ENCODE results near the gene SFXN5.
A peak's percentile ranks its signal among the peaks of the same experiment; 100 is the strongest.
"Not testable (repeated sequence)": the region's sequence is repeated elsewhere in the genome, so short reads cannot be mapped to it uniquely, and the experiment has no call there.

The SFXN5 gene

DNA sequence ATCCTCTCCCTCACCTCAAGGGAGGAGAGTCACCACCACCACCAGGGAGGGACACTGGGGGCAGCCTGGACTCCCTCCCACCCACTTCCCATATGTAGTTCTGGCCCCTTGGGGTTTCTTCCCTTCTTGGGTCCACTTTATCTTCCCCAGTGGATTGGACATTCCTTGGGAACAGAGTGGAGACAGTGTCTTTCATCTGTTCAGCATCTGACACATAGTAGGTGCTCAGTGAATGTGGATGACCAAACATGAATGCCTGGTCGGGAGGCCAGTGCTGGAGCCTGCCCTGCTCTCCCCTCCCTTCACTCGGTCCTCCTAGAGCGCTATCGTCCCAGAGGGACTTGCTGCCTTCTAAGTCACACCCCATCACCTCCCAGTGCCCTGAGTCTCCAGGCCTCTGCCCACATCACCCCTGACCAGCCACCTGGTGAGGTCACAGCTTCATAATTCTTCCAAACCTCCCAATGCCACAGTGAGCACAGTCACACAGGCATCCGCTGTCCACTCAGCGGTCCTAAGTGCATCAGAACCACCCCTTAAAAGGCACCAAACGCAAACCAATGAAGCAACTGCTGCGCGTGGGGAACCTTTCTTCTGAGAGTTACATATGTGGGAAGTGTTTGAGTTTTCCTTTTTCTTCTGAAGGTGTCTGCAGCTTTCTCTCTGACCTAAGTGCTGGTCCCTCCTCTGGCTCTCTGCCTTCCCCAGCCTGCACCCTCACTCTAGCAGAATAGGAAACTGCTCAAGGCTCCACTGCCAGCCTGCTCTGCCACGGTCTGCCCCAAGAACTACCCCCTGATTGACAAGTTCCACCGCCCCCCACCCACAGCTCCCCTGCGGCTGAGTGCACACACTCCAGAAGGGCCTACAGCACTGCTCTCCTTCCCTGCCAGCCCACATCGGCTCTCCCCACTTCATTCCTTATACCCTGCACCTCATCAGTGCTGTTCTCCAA lies 7.2 kb upstream of the SFXN5 start:
- no peak for DNase-seq

DNA sequence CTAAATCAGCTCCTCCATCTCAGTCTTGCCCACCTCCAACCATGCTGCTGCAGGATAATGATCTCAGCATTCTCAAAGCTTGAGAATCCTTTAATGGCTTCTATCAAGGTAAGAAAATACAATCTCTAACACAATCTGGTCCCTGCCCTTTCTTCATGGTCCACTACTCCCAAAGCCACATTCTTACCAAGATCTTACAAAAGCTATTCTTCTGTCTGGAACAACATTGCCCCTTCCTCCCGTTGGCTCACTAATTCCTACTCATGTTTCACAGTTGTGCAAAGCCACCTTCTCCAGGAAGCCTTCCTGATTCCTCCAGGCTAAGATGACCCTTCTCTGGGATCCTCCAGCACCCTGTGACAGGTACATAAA lies 5.9 kb upstream of the SFXN5 start:
- no peak for DNase-seq

DNA sequence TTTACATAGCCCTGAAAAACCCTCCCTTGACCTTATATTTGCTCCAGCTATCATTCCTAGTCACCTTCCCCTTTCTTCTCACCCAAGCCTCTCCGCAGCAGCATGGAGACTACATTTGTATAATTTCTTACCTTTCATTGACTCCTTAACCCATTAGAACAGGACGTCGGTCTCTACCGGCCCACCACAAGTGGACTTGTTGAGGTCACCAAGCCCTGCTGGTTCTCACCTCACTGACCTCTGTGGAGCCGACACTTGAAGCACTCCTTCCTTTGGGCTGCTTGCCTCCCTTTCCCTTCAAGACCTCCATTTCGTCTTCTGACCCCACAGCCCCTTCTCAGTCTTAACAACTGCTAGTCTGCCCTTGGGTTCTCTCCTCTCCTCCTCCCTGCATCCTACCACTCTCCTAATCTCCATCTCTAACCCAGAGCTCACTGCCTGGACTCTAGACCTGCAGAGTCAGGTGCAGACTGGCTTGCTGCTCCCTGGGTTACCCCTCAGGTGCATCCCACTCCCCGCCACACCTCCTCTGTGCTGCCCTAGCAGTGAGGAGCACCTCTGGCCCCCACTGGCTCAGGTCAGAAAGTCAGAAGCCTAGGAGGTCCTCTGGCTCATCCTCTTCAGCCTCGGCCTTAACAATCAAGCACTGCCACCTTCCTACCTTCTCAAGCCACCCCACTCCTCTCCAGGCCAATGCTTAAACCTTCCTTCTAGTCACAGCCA lies 5.3 kb upstream of the SFXN5 start:
- DNase-seq = no peak

DNA sequence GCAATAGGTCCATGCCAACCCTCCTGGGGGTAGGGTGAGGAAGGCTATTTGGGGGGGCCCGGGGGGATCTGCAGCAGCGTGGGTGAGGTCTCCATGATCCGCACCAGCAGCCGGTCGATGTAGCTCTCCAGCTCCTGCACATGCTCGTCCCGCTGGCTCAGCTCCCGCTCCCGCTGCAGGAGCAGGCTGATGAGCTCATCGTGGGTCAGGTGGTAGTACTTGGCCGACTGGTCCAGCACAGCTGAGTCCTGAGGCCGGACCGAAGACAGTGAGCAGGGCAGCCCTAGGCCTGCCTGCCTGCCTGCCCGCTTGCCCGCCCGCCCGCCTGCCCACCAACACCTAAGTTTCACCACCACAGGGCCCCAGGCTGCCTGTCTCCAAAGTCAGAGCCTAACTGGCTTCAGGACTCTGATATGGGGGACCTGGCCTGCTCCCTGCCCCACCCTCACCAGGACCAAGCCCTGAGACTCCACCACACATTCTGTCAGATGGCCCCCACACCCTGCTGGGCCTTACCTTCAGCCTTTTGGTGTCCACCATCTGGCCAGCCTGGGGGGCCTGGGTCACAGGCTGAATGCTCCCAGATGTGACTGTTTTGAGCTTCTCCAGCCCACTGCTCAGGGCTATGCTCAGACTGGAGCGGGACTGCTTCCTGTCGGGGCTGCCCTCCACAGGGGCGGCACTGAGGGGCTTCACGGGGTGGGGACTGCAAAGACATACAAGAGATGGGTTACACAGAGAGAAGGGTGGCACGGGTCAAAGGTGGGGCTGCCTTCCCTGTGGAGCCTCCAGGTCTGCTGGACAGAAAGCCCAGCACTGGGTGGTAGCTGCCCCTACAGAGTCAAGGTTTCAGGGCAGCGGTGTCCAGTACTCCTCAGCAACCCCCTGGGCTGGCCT lies 4.2 kb upstream of the SFXN5 start:
- DNase-seq = peak; percentile 13

DNA sequence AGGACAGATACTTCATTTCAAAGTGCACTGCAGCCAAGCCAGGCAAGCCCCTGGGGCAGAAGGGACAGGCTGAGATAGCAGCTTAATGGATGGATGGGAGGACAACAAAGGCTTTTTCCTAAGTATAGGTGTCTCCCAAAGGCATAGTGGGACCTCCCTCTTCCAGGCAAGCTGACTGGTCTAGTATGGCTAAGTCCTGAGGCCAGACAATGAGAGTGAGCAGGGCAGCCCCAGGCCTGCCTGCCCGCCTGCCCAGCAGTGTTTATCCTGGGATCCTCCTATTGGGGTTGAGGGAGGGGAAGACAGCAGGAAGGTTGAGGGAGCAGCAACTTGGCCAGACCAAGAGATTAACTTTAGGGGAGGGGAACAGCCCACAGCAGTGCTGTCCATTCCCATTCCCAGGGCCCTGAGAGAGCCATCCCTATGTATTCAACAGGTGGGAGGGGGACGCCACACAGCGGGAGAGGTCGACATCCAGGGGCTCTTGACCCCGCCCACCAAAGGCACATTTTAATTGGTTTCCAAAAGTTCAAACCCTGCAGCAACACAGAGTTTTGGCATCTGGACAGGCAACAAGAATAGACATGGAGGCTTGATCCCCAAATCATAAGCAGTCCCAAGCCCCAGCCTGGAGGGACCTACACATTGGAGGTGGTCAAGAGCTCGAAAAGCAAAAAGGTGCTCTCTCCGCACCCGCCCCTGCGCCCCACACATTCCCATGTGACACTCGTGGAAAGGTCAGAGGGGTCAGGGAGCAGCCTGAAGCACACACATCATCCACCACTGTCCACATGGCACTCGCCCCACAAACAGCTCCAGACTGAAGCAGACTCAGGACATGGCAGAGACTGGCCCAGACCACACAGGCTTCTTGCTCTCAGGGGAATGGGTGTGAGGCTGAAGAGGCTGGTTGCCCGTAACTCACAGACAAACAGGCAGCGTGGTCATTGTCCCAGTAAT lies 2.9 kb upstream of the SFXN5 start:
- DNase-seq = no peak

DNA sequence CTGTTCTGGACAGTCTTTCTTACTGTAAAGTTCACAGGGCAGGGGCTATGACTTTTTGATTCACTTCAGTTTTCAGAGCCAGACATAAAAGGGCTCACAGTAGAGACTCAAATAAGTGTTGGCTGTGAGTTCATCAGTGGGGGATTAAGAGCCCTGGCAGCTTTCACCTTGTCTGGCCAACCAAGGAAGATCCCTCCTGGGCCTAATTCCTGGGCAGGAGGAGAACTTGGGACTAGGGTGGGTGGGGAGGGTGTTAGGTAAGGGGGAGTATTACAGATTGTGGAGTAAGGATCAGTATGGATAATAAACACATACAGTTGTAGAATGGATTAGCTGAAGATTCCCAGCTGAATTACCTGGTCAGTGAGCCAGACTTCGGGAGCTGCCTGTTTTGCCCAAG lies 904 bp upstream of the SFXN5 start:
- no peak for DNase-seq

DNA sequence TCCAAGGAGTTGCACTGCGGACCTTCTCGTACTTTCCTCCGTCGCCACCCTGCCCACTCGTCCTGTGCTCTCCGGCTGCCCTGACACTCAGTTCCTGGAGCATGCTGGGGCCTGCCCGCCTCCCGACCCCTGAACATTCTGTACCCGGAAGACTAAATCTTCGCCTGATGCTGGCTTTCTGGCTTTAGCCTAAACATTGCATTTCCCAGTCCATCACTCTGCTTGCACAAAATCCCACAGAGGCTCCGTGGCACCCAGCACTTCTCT lies 550 bp upstream of the SFXN5 start:
- DNase-seq = peak; percentile 46

DNA sequence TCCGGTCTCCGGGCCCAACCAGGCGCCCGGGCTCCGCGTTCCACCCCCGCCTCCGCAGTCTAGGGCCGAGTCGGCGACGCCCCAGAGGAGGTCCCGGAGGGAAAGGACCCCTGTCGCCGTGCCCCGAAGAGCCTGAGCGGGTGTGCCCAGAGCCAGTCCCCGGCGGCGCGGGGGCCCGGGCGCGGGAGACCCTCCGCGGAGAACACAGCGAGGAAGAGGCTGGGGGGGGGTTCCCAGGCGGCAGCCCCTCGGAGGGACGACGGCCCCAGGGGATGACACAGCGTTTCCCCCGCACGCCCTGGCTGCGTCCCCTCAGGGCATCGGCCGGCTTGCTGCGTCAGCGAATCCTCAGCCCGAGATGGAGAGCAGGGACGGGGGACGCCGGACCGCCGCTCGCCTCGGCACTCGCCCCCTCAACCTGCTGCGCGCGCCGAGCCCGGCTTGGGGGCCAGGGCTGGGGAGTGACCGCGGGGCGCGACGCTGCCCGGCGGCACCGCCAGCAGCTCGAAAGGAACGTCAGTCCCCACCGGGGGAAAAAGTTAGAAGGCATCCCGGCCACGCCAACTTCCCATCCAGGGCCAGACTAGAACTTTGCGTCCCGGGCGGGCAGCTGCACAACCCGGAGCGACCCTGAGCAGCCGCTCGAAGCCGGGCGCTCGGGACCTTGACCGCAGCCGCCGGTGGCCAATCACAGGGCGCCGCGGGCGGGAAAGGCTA lies 711 bp downstream of the SFXN5 start:
- DNase-seq = peak; percentile 67

DNA sequence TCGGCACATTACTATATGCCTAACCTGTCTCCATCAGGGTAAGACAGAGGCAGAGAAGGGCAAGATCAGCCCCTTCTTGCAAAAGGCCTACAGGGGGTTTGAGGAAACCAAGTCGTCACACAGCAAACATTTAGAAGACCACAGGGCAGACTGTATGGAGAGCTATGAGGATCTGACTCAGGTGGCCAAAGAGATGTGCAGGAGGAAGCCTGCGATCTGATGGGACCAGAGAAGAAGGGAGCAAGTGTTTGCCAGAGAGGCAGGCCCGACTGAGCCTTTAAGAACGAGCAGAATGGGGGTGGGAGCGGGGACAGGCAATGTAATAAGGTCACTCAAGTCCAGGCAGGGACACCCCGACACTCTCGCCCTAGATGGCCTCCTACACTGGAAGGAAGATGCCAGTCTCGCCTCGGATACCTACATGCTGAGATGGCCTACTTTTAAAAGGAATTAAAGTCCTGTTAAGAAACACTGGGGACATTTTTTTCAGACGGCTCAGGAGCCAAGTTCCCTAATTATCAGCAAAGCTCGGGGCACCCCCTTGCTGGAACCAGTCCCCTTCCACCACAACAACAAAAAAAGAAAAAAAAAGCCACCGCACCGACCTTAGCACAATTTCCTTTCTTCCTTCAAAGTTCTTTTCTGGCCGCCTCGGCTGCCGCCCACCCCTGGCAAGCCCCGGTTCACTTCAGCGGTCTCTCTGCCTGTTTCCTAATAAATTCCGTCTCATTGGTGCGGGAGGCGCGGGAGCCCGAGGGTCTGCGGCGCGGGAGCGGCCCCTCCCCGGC lies 1.5 kb downstream of the SFXN5 start:
- DNase-seq = peak; percentile 45

DNA sequence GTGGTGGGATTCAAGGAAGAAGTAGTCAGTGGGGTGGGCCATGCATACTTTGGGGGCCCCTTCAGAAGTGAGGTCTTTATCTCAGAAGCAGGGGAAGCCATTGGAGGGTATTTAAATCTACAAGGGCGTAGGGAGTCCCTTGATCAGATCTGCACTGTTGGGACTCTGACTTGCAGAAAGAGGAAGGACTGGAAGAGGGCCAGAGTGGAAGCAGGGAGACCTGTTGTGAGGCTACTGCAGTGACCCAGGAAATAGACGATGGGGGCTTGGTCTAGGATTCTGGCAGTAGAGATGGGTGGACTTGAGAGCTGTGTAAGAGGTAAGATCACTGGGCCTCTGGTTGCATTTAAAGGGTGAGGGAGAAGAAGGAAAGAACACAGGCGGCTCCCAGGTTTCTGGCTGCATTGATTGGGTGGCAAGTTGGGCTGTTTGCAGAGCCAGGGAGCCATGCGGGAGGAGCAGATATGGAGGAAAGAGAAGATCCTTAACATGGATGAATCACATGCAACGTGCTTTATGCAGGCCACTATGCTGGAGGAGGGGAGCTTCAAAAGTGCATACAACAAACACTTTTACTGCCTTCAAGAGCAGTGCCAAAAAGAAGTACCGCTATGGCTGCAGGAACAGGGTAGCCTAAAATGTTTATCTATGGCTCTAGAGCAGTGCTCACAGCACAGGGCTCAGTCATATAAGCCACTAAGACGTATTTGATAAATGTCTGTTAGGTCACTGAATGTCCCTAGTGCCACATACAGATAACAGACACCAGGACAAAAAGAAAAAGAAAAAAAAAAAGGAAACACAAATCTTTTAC lies 2.3 kb downstream of the SFXN5 start:
- DNase-seq = no peak

DNA sequence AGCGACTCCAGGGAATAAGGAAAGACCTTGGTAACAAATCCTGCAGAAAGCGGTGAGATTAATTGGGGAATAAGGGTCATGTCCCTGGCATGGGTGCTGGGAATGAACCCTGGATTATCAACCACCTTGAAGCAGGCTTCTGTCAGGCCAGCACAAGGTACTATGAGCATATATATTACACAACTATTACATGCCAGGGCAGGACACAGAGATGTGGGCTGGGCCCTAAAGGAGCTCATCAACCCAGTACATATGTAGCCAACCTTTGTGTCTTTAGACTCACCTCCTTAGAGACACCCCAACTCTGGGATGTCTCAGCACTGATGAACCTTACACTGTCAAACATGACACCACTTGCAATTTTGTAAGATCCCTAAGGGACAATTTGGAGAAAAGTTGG lies 3.4 kb downstream of the SFXN5 start:
- no peak for DNase-seq

DNA sequence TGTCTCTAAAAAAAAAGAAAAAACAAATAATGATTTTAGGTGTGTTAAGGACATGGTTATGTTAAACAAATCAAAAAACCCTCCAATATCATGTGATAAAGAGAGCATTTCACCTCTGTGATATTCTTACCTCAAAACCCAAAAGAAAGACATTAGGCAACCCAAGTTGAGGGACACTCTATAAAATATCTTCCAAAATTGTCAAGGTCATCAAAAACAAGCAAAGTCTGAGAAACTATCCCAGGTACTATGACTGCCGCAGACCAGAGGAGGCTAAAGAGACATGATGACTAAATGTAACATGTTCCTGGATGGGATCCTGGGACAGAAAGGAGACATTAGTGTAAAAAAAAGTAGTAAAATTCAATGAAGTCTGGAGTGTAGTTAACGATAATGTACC lies 4.5 kb downstream of the SFXN5 start:
- no peak for DNase-seq

DNA sequence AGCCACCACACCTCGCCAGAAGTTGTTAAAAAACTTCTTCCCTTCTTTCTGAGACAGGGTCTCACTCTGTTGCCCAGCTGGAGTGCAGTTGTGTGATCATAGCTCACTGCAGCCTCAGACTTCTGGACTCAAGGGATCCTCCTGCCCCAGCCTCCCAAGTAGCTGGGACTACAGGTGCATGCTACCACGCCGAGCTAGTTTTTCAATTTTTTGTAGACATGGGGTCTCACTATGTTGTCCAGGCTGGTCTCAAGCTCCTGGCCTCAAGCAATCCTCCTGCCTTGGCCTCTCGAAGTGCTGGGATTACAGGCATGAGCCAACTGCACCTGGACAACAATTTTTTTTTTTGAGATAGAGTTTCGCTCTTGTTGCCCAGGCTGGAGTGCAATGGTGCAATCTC lies 6.4 kb downstream of the SFXN5 start:
- DNase-seq = not testable (repeated sequence)

DNA sequence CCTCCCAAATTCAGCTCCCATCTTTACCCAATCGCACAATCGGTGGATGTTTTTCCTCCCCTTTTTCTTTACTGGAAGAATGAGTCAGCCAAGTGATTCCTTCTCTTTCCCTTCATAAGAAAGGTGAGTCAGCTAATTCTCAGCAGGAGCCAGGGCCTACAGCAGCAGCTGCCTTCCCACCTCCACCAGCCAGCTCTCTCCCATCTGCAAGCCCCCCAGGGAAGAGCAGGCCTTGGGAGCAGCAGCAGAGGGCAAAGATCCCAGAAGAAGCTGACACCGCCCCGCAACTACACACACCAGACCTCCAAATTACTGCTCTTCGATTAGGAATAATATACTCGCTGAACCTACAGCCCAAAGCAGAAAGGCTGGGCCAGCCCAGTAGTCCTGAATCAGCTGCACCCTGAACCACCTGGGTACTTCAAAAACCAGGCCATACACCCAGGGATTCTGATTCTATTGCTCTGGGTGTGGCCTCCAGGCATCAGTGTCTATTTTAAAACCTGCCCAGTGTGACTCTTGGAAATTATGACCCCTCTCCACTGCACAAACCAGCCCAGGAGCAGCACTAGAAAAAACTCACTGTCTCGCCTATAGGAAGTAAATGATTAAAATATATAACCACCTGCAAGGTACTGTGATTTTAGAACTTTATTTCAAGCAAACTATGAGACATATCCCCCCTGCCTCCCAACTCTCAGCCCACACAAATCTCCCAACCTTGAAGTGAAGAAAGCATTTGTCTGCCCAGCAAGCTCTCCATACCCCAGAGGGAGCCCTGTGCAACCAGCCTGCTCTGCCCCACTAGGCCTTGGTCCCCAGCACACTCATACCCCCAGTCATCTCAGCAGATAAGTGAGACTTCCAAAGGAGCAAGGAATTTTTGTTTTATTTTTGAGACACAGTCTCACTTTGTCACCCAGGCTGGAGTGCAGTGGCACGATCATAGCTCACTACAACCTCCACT lies 7.3 kb downstream of the SFXN5 start:
- peak; percentile 24 for DNase-seq

DNA sequence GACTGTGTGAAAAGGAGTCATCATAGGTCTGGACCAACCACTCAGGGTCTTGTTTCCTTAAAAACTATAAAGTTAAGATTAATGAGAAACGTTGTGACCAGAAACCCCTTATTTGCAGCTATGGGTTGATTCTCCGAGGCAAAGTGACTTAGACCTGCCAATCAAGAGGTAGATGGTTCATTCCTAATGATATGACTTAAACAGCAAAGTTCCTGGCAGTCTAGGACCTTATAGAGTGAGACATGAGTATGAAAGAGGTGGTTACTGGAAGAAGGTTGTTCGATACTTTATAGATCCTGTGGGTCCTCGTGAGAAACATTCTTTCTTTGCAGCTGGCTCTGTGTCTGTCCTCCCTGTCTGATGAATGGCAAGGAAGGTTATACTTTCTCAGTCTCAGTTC lies 8.0 kb downstream of the SFXN5 start:
- no peak for DNase-seq

DNA sequence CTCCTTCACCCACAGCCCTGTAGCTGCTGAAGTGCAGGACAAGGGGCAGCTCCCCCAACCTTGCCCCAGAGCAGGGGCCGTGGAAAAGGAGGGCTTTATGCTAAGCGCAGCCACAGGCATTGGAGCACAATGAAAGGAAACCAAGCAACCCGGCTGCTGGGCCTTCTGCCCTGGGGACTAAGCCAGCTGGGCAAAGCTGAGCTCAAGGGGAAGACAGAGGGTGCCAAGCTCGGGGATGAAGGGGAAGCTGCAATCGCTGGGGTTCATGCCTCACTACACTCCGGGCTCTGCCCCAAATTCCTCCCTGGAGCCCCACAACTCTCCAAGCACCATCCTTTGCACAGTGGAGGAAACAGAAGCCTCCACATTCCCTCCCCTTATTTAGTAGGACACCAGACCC lies 12.4 kb downstream of the SFXN5 start:
- DNase-seq = no peak

DNA sequence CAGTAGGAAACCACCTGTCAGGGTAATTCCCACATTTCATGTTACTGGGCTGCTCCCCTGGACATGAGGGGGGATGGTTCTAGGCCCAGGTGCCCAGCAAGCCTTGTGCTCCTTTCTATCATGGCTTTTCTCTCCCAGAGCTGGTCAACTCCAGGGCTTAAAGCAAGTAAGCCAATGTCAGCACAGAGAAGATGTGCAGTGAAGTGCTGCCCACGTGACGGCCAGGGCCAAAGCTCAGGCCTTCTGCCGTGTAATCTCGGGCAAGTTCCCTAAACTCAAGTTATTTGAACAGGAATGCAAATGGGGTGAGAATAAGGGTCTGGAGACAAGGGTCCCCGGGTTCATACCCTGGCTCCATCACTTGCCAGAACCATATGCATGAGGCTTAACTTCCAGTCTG lies 16.5 kb downstream of the SFXN5 start:
- no peak for DNase-seq

DNA sequence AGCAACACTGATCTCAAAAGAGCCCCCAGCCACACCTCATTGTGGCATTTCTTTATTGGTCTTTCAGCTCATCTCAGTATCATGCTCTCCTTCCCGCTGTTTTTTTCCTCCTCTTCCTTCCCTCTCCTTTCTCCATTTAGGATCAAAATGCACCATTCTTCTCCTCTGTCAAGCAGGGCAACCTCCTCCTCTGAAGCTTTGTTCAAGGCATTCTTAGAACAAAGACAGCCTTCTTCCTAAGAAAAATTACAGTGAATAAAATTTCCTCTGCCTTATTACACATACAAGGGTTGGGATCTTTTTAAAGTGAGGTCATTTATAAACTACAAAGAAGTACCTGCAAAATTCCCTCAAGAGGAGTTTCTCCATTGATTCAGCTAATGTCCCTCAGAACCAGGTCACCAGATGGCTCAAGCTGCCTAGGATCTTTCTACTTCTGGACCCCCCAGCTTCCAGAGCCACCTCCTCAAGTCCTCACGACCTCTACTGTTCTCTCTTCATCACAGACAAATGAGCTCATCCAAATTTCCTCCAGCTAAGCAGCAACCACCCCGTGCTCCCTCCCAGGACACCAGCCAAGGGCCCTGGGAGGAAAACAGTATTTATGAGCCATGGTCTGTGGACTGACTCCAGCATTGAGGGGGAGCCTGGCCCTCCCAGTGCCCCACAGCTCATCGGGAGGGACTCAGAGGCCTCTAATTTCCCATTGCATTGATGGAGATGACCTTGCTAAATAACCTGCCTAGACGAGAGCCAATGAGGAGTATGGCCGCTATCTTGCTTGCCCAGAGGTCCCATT lies 18.0 kb downstream of the SFXN5 start:
- no peak for DNase-seq

Data from DMS53 (cell line).